DOHH2 (cell line): ENCODE measurements around the gene ARID1B.

Source experiments
- EZH2phosphoT487 ChIP-seq: fragments of 200-600 bp; sonication (generic); IDR thresholded peaks from 2 replicates; pipeline ENCODE4 v1.6.1; 2017; ENCODE audit warnings: borderline replicate concordance, mild to moderate bottlenecking, antibody characterized with exemption, low read length, moderate library complexity, mixed read lengths
- TF ChIP-seq, protein P1 (sequence below): fragments of 200-600 bp; sonication (generic); IDR thresholded peaks from one replicate; pipeline ENCODE4 v1.5.1; 2014; ENCODE audit warnings: antibody characterized with exemption, mild to moderate bottlenecking, low read depth, low read length; ENCODE audit not compliant: poor library complexity, severe bottlenecking

- TF ChIP-seq, protein P1, sequence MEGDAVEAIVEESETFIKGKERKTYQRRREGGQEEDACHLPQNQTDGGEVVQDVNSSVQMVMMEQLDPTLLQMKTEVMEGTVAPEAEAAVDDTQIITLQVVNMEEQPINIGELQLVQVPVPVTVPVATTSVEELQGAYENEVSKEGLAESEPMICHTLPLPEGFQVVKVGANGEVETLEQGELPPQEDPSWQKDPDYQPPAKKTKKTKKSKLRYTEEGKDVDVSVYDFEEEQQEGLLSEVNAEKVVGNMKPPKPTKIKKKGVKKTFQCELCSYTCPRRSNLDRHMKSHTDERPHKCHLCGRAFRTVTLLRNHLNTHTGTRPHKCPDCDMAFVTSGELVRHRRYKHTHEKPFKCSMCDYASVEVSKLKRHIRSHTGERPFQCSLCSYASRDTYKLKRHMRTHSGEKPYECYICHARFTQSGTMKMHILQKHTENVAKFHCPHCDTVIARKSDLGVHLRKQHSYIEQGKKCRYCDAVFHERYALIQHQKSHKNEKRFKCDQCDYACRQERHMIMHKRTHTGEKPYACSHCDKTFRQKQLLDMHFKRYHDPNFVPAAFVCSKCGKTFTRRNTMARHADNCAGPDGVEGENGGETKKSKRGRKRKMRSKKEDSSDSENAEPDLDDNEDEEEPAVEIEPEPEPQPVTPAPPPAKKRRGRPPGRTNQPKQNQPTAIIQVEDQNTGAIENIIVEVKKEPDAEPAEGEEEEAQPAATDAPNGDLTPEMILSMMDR, result no peak
- TF ChIP-seq EZH2phosphoT487, result no peak
These were observed 129.3 kb downstream of the ARID1B start for GRCh38 chr6:156906451-156906850.
